Breast epithelium (tissue), 4 donors: Measurements from ENCODE around the gene PDXP. TPM values are rescaled to one million over a fixed set of nuclear protein-coding genes. Genes with fewer than 3 reads are reported as not detected.
A peak's percentile ranks its signal among the peaks of the same experiment; 100 is the strongest.

Experiments used
- DNase-seq, 2 donors: peaks; one replicate each; pipeline ENCODE4 v3.0.0-alpha.2; 2019; ENCODE audit warnings: low spot score in 2 of 2
- H3K27ac ChIP-seq, 2 donors: fragments of 200-600 bp; sonication (generic) in 1 of 2; one replicate each; pipeline ENCODE4 v1.5.1; 2016 to 2019; ENCODE audit warnings: mild to moderate bottlenecking in 1 of 2
- H3K27me3 ChIP-seq, 2 donors: fragments of 200-600 bp; sonication (generic) in 1 of 2; one replicate each; pipeline versions ENCODE4 v1.5.1 to v1.6.0; 2017 to 2019; ENCODE audit warnings: control low read depth in 1 of 2, mild to moderate bottlenecking in 1 of 2
- H3K36me3 ChIP-seq: fragments of 200-600 bp; one replicate; pipeline ENCODE4 v1.5.1; 2019
- H3K4me1 ChIP-seq, 2 donors: fragments of 200-600 bp; sonication (generic); one replicate each; pipeline ENCODE4 v1.5.1; 2016 to 2019; ENCODE audit warnings: control low read depth in 1 of 2
- H3K4me3 ChIP-seq, 3 donors: fragments of 200-600 bp; sonication (generic); 1 replicate in 2 of 3; 2 replicates in 1 of 3; pipeline ENCODE4 v1.5.1; 2016 to 2019; ENCODE audit warnings: mild to moderate bottlenecking in 3 of 3, moderate library complexity in 2 of 3
- H3K9me3 ChIP-seq, 2 donors: fragments of 200-600 bp; sonication (generic) in 1 of 2; one replicate each; pipeline ENCODE4 v1.5.1; 2016 to 2019; ENCODE audit warnings: control low read depth in 1 of 2
- POLR2A ChIP-seq: fragments of 450-650 bp; IDR thresholded peaks from one replicate; pipeline ENCODE4 v1.6.1; 2016; ENCODE audit warnings: antibody characterized with exemption, mild to moderate bottlenecking, moderate library complexity
- POLR2AphosphoS5 ChIP-seq, 3 donors: sonication (generic); formaldehyde crosslinking; IDR thresholded peaks; one replicate each; pipeline ENCODE4 v1.6.1; 2017; ENCODE audit warnings: antibody characterized with exemption in 3 of 3
- intact Hi-C: fragments of 100-400 bp; cut with DNase I; formaldehyde crosslinking; loops from one replicate; pipeline ENCODE4 v1.15.1; 2023; ENCODE audit warnings: low total_unique reads
- total RNA-seq, 3 donors: library from RNA; depleted of rRNA; stranded (reverse); fragments of >200 nt; gene quantifications; one replicate each; pipeline ENCODE4 v1.1.0, GENCODE V29; 2016
- TF ChIP-seq, protein P1 (sequence below), 3 donors: fragments of 450-650 bp; IDR thresholded peaks; one replicate each; pipeline ENCODE4 v1.5.1; 2016 to 2017; ENCODE audit warnings: antibody characterized with exemption in 3 of 3, mild to moderate bottlenecking in 3 of 3, moderate library complexity in 3 of 3

PDXP gene
- total RNA-seq, 3 donors from 2014 or later, result 4.2 to 6.9 (median 4.2) TPM

DNA sequence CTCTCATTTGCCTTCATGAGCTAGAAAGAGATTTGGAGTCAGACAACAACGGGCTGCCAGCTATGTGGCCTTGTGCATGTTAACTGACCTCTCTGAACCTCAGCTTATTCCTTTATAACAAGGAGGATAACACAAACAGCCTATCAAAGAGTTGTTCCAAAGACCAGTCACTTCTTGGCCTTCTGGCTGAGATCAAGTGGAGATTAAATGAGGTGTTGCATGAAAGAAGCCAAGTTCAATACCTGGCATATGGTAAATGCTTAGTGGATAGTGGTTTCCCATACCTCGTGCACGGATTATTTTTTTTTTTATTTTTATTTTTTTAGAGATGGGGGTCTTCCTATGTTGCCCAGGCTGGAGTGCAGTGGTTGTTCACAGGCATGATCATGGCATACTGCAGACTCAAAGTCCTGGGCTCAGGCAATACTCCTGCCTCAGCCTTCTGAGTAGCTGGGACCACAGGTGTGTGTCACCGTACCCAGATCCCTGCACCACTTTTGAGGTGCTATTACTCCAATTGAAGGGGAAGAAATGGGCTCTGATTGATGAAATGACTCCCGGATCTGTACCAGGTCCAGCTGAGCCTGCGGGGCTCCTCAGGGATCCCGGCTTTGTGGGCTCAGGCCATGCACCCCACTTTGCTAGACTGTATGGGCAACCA lies 21.8 kb downstream of the PDXP start:
- no peaks in the 10 kb centered on the region for H3K9me3 ChIP-seq
- peaks cover 0 to 16% of the 10 kb centered on the region in 2 donors for H3K4me1 ChIP-seq
- no peak for TF ChIP-seq POLR2AphosphoS5 (IDR thresholded peaks at IDR 0.05)
- TF ChIP-seq, protein P1, sequence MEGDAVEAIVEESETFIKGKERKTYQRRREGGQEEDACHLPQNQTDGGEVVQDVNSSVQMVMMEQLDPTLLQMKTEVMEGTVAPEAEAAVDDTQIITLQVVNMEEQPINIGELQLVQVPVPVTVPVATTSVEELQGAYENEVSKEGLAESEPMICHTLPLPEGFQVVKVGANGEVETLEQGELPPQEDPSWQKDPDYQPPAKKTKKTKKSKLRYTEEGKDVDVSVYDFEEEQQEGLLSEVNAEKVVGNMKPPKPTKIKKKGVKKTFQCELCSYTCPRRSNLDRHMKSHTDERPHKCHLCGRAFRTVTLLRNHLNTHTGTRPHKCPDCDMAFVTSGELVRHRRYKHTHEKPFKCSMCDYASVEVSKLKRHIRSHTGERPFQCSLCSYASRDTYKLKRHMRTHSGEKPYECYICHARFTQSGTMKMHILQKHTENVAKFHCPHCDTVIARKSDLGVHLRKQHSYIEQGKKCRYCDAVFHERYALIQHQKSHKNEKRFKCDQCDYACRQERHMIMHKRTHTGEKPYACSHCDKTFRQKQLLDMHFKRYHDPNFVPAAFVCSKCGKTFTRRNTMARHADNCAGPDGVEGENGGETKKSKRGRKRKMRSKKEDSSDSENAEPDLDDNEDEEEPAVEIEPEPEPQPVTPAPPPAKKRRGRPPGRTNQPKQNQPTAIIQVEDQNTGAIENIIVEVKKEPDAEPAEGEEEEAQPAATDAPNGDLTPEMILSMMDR (IDR thresholded peaks at IDR 0.05), result no peak
- TF ChIP-seq POLR2A, result no peak
- H3K27ac ChIP-seq, result no peak overlapping the region
- H3K27me3 ChIP-seq, result no peaks in the 10 kb centered on the region
- H3K4me3 ChIP-seq, result no peak overlapping the region
- no peaks in the 10 kb centered on the region for H3K36me3 ChIP-seq
- intact Hi-C loops, result no loop called here
- no peak for DNase-seq

DNA sequence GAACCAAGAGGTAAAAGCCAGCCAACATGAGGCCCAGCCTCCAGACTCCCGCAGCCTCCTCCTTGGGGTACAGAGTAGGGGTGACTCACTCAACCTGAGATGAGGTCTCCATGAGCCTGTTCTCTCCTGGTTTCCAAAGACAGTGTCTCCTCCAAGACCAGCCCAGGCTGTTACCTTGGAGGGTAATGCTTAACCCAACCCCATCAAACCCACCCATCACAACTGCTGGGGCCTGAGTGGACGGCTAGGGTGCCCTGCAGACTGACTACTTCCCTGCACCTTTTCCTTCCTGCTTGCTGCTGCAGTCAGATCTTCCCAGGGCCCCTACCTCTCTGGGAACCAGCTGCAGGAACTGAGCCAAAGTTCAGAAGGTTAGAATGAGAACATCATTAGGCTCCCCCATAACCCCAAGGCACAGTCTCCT lies 22.5 kb downstream of the PDXP start:
- no peaks in the 10 kb centered on the region for H3K9me3 ChIP-seq
- DNase-seq, result no peak
- no peaks in the 10 kb centered on the region for H3K36me3 ChIP-seq
- peaks cover 0 to 19% of the 10 kb centered on the region in 2 donors for H3K4me1 ChIP-seq
- H3K27me3 ChIP-seq, result no peaks in the 10 kb centered on the region
- intact Hi-C loops, result no loop called here
- H3K27ac ChIP-seq, result peak overlapping the region in 1 of 2 donors; percentile 16
- no peak overlapping the region for H3K4me3 ChIP-seq
- TF ChIP-seq POLR2A, result no peak

DNA sequence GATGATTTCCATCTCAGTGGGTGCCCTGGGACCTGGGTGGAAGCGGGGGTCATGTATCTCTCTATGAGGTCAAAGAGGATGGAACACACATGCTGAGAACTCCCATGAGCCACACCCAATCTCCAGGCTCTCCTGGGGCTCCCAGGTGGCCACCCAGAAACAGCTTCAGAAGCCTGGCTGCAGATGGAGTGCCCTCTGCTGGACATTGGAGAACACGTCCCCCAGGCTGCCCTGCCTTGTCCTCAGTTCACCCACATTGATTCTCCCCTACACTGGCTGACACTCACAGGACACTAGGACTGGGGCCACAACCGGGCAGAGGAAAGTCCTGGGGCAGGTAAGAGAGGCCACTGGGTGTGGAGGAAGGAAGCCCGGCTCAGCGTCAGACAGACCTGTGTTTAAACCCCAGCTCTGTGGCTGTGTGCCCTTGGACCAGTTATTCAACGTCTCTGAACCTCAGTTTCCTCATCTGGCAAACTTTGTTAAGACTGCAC lies 23.1 kb downstream of the PDXP start:
- Histone ChIP-seq H3K4me3 (no peak overlapping the region), H3K4me1 (peaks cover 0 to 19% of the 10 kb centered on the region in 2 donors), H3K36me3 (no peaks in the 10 kb centered on the region), H3K27ac (peak overlapping the region in 1 of 2 donors; percentile 16), H3K27me3 (no peaks in the 10 kb centered on the region), H3K9me3 (no peaks in the 10 kb centered on the region)
- intact Hi-C loops, result no loop called here
- peak; percentile 56 to 78 for DNase-seq
- no peak for TF ChIP-seq POLR2A
- TF ChIP-seq, protein P1 (IDR thresholded peaks at IDR 0.05), result peak; percentile 52 to 90 (median 87)
- peak in 1 of 3 donors; percentile 45 for TF ChIP-seq POLR2AphosphoS5 (IDR thresholded peaks at IDR 0.05)

DNA sequence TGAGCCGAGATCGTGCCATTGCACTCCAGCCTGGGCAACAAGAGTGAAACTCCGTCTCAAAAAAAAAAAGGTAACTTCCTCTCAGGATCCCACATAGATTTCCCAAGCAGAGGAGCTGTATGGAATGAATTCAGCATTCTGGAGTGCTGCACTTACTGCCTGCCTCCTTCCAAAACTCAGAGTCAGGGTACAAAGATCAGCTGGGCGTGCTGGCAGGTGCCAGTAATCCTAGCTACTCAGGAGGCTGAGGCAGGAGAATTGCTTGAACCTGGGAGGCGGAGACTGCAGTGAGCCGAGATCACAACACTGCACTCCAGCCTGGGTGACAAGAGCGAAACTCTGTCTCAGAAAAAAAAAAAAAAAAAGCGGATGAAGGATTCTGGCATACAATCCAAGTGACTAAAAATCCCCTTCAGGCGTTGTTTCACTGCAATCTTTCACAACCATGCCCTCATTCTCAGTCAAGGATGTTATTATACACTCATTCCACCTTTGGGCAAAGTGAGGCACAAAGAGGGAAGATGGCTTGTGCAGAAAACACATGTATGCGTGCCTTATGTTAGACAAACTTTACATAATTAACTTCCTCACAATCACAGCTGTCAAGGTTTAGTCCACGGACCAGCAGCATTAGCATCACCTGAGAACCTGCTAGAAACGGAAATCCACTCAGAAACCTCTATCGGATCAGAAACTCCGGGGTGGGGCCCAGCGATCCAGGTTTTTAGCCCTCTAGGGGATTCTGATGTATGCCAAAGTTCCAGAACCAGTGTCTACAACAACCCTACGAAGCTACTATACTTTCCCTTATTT lies 26.5 kb downstream of the PDXP start:
- Histone ChIP-seq H3K27me3 (no peaks in the 10 kb centered on the region), H3K4me3 (no peak overlapping the region), H3K9me3 (no peaks in the 10 kb centered on the region), H3K36me3 (no peaks in the 10 kb centered on the region), H3K27ac (peak overlapping the region; percentile 91 to 93), H3K4me1 (peaks cover 0 to 20% of the 10 kb centered on the region in 2 donors)
- TF ChIP-seq, protein P1 (IDR thresholded peaks at IDR 0.05), result no peak
- TF ChIP-seq POLR2AphosphoS5 (IDR thresholded peaks at IDR 0.05) (no peak), POLR2A (no peak)
- intact Hi-C loops, result loop anchor here (5.0 kb wide), 1 partner anchor 52 kb away; no protein-coding TSS in a partner anchor
- no peak for DNase-seq

DNA sequence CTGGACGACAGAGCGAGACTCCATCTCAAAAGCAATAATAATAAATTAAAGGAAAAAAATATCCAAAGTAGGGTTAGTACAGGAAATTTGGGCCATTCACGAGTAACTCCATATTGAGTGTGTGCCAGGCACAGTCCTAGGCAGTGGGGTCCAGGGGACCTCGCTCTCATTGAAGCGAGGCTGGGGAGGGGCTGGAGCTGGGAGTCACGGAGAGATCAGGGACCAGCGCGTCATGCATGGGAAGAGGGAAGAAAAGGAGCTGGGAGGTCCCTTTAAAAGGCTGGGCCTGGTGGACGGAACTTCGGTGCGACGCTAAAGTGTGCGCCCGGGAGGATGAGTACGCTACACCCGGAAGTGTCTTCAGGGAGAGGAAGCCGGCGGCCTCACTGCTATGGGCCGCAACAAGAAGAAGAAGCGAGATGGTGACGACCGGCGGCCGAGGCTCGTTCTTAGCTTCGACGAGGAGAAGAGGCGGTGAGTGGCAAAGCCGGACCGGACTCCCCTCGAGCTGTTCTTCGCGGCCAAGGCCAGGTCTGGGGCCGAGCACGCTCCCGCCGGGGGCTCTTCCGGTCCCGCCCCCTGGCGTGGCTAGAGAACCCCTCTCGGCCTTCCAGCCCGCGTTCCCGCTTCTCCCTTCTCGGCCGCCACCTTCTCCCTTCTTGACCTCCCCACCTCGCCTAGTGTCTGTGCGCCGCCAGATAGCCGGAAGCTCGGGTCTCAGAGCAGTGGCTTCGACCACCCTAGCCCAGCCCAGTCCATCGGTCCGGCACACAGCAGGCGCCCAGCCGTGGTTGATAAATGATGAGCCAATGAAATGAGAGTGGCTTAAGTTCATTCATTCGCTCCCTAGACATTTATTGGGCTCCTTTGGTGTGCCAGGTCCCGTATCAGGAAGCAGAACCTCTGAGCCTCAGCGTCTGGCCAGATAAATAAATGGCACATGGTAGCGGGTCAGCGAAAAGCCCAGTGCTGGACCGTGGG lies 27.8 kb downstream of the PDXP start, which contains the start of gene NOL12:
Gene NOL12, plus strand, starts transcription at position 342 of the 981 bp plus-strand sequence. Its CDS starts 50 bp downstream, at position 392.
- peak; percentile 71 to 83 for DNase-seq
- Histone ChIP-seq H3K4me1 (peaks cover 0 to 20% of the 10 kb centered on the region in 2 donors), H3K4me3 (peak within 1 kb of the TSS; percentile 82 to 92 (median 85)), H3K27me3 (no peaks in the 10 kb centered on the region), H3K27ac (peak within 1 kb of the TSS; percentile 91 to 93), H3K36me3 (no peaks in the 10 kb centered on the region), H3K9me3 (no peaks in the 10 kb centered on the region)
- intact Hi-C loops, result loop anchor here (5.0 kb wide), 1 partner anchor 51 kb away; no protein-coding TSS in a partner anchor
- TF ChIP-seq POLR2A, result no peak
- TF ChIP-seq, protein P1 (IDR thresholded peaks at IDR 0.05), result peak in 1 of 3 donors; percentile 24
- peak; percentile 76 to 88 (median 86) for TF ChIP-seq POLR2AphosphoS5 (IDR thresholded peaks at IDR 0.05)
